ENCODE results near the gene AOC2. TPM values are rescaled to one million over a fixed set of nuclear protein-coding genes. Genes with fewer than 3 reads are reported as not detected.

Gene AOC2
- total and polyA plus RNA-seq, 2 of the 13 experiments (the other 11 are each of a cell fraction or from before 2014, with no cell fraction given) = 1.2 to 3.3 TPM

GRCh38 chr17:42832934-42833766 is 11.2 kb upstream of the AOC2 start, which contains the start of gene PSME3 (continued):
- TF ChIP-seq ZNF724P (CRISPR knock-in tag; IDR thresholded peaks at IDR 0.05; ENCODE audit: borderline replicate concordance) (no peak), XRCC5 (optimal IDR thresholded peaks at IDR 0.05; ENCODE audit: low read length) (peak; percentile 65), ZC3H4 (CRISPR knock-in tag; IDR thresholded peaks at IDR 0.05; ENCODE audit: borderline replicate concordance) (0 out of 2 replicates have a peak, but pooled peaks have one; percentile 20), ZC3H13 (CRISPR knock-in tag; IDR thresholded peaks at IDR 0.05) (peak; percentile 92), NCOA1 (CRISPR knock-in tag; IDR thresholded peaks at IDR 0.05) (no peak), IRF2 (CRISPR knock-in tag; IDR thresholded peaks at IDR 0.05) (peak; percentile 94), EED (CRISPR knock-in tag; IDR thresholded peaks at IDR 0.05) (peak; percentile 31; the same call in 1 of the 2 replicates), ZNF350 (CRISPR knock-in tag; IDR thresholded peaks at IDR 0.05; ENCODE audit: borderline replicate concordance, low read depth) (peak; percentile 96; the same call in 1 of the 2 replicates), KLF15 (CRISPR knock-in tag; IDR thresholded peaks at IDR 0.05; ENCODE audit: borderline replicate concordance) (no peak; the same call in 1 of the 2 replicates), IKZF1 (IDR thresholded peaks at IDR 0.05) (no peak), CCAR2 (optimal IDR thresholded peaks at IDR 0.05; ENCODE audit: low read depth, low read length) (no peak), ZHX1 (CRISPR knock-in tag; IDR thresholded peaks at IDR 0.05; ENCODE audit: low read depth) (peak; percentile 72; the same call in 1 of the 2 replicates), STAG1 (CRISPR knock-in tag; IDR thresholded peaks at IDR 0.05) (peak; percentile 20), NCOR1 (IDR thresholded peaks at IDR 0.05; ENCODE audit: borderline replicate concordance, low read length) (peak; percentile 61; the same call in 1 of the 2 replicates), ZBED4 (CRISPR knock-in tag; IDR thresholded peaks at IDR 0.05; ENCODE audit: borderline replicate concordance) (no peak; the same call in 1 of the 2 replicates), SYNCRIP (IDR thresholded peaks at IDR 0.05; ENCODE audit: insufficient read depth, low read depth, low read length) (no peak), SALL1 (CRISPR knock-in tag; IDR thresholded peaks at IDR 0.05) (peak; percentile 96), ZBTB8A (CRISPR knock-in tag; IDR thresholded peaks at IDR 0.05; ENCODE audit: borderline replicate concordance, low read depth) (peak; percentile 62; the same call in 1 of the 2 replicates), ZNF496 (CRISPR knock-in tag; IDR thresholded peaks at IDR 0.05; ENCODE audit: insufficient replicate concordance) (no peak), RORA (CRISPR knock-in tag; IDR thresholded peaks at IDR 0.05) (no peak), ZNF761 (CRISPR knock-in tag; conservative IDR thresholded peaks at IDR 0.05) (peak; percentile 96), ZNF343 (CRISPR knock-in tag; IDR thresholded peaks at IDR 0.05) (peak; percentile 87; the same call in 1 of the 2 replicates)

Measured in HepG2 (cell line).